ENCODE data around the gene IRF9. TPM values are rescaled to one million over a fixed set of nuclear protein-coding genes. Genes with fewer than 3 reads are reported as not detected.

IRF9 gene
- total RNA-seq, 1 experiment from 2014 or later: 27.6 TPM

DNA sequence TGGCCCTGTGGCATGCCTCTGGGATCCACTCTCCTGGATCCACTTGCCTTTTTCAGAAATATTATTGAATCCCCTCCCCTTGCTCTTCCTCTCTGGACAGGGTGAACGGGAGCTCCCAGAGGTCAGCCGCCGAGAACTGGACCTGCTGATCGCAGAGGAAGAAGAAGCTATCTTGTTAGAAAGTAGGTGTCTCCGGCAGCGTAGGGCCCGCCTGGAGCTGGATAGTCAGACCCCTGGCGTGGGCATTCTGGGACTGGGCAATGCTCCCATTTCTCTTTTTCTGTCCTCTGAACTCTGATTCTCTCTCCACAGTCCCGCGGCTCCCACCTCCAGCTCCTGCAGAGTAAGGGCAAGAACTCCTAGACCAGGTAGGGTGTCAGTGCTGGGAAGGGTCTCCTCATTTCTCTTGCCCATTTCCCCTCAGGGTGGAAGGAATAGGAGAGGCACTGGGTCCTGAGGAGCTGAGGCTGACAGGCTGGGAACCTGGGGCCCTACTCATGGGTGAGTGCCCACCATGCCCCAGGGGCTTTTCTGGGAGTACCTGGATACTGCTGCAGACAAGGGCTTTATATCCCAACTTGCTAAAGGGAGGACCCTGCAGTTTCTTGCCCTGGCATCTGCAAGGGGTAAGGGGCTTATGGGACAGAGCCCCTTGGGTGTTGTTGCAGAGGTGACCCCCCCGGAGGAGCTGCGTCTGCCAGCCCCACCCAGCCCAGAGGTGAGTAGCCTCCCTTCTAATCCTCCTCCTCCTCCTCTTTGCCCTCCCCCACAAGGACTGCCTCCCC, 16.2 kb downstream of the IRF9 start:
- Histone ChIP-seq H2BK120ac (ENCODE audit: low read depth, low read length, poor library complexity, severe bottlenecking) (no peak overlapping the region), H3K23me2 (ENCODE audit: insufficient read length, low read depth, low read length, poor library complexity, severe bottlenecking) (peaks cover 6% of the 10 kb centered on the region), H2BK20ac (ENCODE audit: low read depth, low read length, poor library complexity, severe bottlenecking) (no peak overlapping the region), H4K91ac (ENCODE audit: insufficient read length, low read depth, low read length) (no peak overlapping the region), H3K27ac (ENCODE audit: insufficient read length, low read depth, low read length) (no peak overlapping the region), H3K23ac (ENCODE audit: insufficient read length, low read depth, low read length) (no peak overlapping the region), H3K27me3 (ENCODE audit: insufficient read depth, low read length) (no peaks in the 10 kb centered on the region), H4K8ac (replicated peaks; ENCODE audit: insufficient read length, low read depth, low read length) (no peak overlapping the region), H3K9ac (ENCODE audit: extremely low read depth, insufficient read length, low read length) (no peak overlapping the region), H3K4me1 (ENCODE audit: insufficient read depth, low read length) (no peaks in the 10 kb centered on the region), H3K79me2 (ENCODE audit: insufficient read depth, low read length) (no peaks in the 10 kb centered on the region), H3K79me1 (ENCODE audit: insufficient read depth, low read depth, low read length, poor library complexity, severe bottlenecking) (no peaks in the 10 kb centered on the region), H3K4me2 (ENCODE audit: insufficient read depth, insufficient read length, low read length) (no peak overlapping the region), H3K56ac (ENCODE audit: insufficient read length, low read depth, low read length) (no peak overlapping the region), H2BK5ac (ENCODE audit: insufficient read length, low read length) (no peak overlapping the region), H4K5ac (ENCODE audit: insufficient read length, low read depth, low read length) (no peak overlapping the region), H2AK5ac (ENCODE audit: insufficient read length, low read length) (no peak overlapping the region), H2BK12ac (ENCODE audit: insufficient read length, low read depth, low read length) (no peak overlapping the region), H2AFZ (ENCODE audit: low read length) (no peak overlapping the region), H2BK15ac (ENCODE audit: low read depth, low read length) (no peak overlapping the region), H3K9me3 (ENCODE audit: control insufficient read depth, low read depth, low read length) (no peaks in the 10 kb centered on the region), H3T11ph (ENCODE audit: low read length) (no peak overlapping the region), H3K4ac (ENCODE audit: low read depth, low read length) (no peak overlapping the region), H4K20me1 (ENCODE audit: control insufficient read depth, insufficient read depth, insufficient read length) (no peaks in the 10 kb centered on the region), H3K18ac (ENCODE audit: insufficient read length, low read depth, low read length) (no peak overlapping the region), H3K14ac (ENCODE audit: insufficient read depth, low read length) (no peak overlapping the region)
- Mint-ChIP-seq H3K27me3 (ENCODE audit: low read depth) (no peaks in the 10 kb centered on the region; the same call in 1 of the 2 replicates), H3K36me3 (ENCODE audit: insufficient read depth in 1 of 3, low read depth in 3 of 3) (peaks cover 26 to 66% (median 54%) of the 10 kb centered on the region in 3 experiments), H3K4me3 (no peak overlapping the region), H3K9me3 (no peaks in the 10 kb centered on the region; a peak in 1 of 5 replicates), H3K4me1 (peaks cover under 1 to 7% of the 10 kb centered on the region in 2 experiments; a peak in 2 of 4 replicates), H3K27ac (peak overlapping the region in 1 of 3 experiments; percentile 32; a peak in 1 of 7 replicates)
- no CpG with 5 or more reads among the region's 12 CpGs for WGBS (ENCODE audit: extremely low coverage, insufficient read length, low lambda C conversion rate)
- TF ChIP-seq, protein P1, sequence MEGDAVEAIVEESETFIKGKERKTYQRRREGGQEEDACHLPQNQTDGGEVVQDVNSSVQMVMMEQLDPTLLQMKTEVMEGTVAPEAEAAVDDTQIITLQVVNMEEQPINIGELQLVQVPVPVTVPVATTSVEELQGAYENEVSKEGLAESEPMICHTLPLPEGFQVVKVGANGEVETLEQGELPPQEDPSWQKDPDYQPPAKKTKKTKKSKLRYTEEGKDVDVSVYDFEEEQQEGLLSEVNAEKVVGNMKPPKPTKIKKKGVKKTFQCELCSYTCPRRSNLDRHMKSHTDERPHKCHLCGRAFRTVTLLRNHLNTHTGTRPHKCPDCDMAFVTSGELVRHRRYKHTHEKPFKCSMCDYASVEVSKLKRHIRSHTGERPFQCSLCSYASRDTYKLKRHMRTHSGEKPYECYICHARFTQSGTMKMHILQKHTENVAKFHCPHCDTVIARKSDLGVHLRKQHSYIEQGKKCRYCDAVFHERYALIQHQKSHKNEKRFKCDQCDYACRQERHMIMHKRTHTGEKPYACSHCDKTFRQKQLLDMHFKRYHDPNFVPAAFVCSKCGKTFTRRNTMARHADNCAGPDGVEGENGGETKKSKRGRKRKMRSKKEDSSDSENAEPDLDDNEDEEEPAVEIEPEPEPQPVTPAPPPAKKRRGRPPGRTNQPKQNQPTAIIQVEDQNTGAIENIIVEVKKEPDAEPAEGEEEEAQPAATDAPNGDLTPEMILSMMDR (conservative IDR thresholded peaks at IDR 0.05): no peak
- DNase-seq: no peak

All from H9 (cell line).